Muscle of back (tissue), 11 donors: ENCODE results near the gene YIF1B. TPM values are rescaled to one million over a fixed set of nuclear protein-coding genes. Genes with fewer than 3 reads are reported as not detected.

ENCODE experiments used
- DNase-seq, 3 donors: peaks; one replicate each; pipeline versions ENCODE4 v3.0.0 to v3.0.0-alpha.2; 2013
- polyA plus RNA-seq, 10 donors: library from polyadenylated mRNA; unstranded; fragments of 120-200 nt; gene quantifications; one replicate each; pipeline ENCODE4 v1.2.1, GENCODE V29; 2013; ENCODE audit not compliant: insufficient read length in 10 of 10

YIF1B gene
- polyA plus RNA-seq, 10 donors = 20.4 to 33.6 (median 24.6) TPM

DNA sequence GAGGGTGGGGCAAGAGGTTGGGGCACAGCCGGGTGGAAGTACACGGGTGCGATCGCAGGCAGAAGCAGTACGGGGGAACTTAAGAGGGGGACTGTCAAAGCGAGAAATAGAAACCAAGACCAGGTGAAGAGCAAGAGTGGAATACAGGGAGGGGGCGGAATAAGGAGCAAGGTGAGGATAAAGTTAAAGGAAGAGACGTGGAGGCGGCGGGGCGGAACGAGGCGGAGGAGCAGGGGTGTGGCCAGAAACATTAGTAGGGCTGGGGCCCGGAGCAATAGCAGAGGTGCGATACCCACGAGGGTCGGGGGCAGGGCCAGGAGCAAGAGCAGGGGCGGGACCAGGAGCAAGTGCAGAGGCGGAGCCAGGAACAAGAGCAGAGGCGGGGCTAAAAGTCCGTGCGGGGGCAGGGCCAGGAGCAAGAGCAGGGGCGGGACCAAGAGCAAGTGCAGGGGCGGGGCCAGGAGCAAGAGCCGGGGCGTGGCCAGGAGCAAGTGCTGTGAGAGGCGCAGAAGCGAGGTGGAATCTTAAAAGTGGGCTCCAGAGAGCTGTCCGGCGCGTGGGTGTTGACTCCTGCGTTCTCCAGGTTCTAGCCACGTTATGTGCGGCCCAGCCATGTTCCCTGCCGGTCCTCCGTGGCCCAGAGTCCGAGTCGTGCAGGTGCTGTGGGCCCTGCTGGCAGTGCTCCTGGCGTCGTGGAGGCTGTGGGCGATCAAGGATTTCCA, 21.1 kb upstream of the YIF1B start:
- peak; percentile 78 to 91 (median 88) for DNase-seq

- DNase-seq = peak; percentile 93 to 98 (median 94)
Observed at GRCh38 chr19:38335949-38336637, 20.3 kb upstream of the YIF1B start.

GRCh38 chr19:38333245-38333644, 17.5 kb upstream of the YIF1B start:
- DNase-seq = no peak

- no peak for DNase-seq
Observed at GRCh38 chr19:38331728-38332127, 16.0 kb upstream of the YIF1B start.

DNA sequence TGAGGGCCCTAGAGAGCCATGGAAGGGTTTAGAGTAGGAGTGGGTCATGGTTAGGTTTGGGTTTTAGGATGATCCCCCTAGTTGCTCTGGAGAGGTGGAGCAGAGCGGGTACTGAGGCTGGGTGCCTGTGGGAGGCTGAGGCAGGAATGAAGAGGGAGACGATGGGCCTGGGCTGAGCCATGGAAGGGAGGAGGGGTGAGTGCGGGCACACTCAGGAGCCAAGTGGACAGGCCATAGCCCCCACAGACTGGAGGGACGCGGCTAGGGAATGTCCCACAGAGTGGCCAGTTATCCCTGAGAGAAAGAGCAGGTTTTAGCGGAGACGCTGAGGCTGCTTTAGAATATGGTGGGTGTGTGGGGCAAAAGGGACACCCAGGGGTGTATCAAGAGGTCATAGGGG, 13.9 kb upstream of the YIF1B start:
- DNase-seq = no peak

- DNase-seq = no peak
Observed at GRCh38 chr19:38326591-38326990, 10.8 kb upstream of the YIF1B start.

- DNase-seq = no peak
Observed at GRCh38 chr19:38324431-38324830, 8.7 kb upstream of the YIF1B start.

GRCh38 chr19:38323291-38323690, 7.5 kb upstream of the YIF1B start:
- no peak for DNase-seq

DNA sequence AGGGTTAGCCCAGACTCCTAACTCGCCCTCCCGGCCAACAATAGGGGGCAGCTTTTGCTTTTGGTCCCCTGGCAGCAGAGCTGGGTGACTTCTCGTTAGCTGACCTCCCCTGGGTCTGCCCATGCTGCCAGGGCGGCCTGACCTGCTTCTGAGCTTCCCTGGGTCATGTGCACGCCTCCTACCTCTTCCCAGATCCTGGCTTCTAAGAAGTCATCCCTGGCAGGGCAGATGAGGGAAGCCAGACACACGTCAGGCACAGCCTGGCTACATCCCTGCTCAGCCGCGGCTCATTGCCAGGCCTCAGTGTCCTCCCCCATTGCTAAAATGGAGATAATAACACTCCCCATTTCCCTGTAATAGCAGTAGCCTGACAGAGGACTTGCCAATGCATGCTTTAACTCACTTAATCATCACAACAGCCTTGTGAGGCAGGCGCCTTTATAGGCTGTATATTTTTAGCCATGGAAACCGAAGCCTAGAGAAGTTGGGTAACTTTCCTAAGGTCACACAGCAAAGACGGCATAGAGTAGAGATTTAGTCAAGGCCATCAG, 6.0 kb upstream of the YIF1B start:
- no peak for DNase-seq

- DNase-seq = no peak
Observed at GRCh38 chr19:38320969-38321339, 5.2 kb upstream of the YIF1B start.

GRCh38 chr19:38319421-38320258, 3.9 kb upstream of the YIF1B start, which contains the start of gene KCNK6:
KCNK6 (plus strand) TSS chr19:38319845; CDS start chr19:38319951, 106 bp downstream.
- peak in 1 of 3 donors; percentile 86 for DNase-seq

DNA sequence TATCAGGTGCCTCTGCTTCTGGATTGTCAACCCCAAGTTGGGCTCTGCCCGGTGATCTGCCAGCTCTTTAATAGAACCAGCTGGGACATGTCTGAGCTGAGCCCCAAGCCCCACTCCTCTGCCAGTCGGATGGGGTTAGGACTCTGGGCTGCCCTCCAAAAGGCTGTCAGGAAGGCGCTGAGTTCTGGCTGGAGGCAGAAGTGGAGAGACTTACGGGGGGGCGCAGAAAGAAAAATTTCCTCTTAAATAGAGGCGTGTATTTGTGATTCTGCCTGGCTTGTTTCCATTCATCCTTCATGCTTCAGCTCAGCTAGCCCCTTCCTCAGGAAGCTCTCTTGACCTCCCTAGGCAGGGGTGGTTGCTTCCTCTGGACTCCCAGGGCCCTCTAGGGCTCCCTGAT, 2.9 kb upstream of the YIF1B start:
- no peak for DNase-seq

DNA sequence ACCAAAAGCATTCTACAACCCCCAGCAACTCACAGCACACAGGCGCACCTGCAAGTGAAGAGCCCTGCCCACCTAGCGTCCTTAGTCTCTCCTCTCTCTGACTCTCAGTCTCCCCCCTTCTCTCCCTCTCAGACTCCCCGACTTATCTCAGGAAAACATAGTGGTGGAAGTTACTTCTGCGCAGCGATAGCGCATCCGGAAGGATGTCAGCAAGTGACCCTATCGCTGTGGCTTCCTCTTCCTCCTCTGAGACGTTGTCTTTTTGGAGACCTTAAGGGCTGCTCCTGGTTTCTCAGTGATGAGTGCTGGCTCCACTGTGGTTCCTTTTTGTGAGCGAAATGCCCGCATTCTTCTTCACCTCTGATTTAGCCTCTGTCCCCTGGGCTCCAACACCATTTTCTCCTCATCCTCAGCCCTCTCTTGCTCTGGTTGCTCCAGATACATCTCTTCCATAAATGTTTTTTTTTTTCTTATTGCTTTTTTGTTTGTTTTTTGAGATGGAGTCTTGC, 1.4 kb upstream of the YIF1B start:
- no peak for DNase-seq

- DNase-seq = no peak
Observed at GRCh38 chr19:38316477-38317067, 825 bp upstream of the YIF1B start.

DNA sequence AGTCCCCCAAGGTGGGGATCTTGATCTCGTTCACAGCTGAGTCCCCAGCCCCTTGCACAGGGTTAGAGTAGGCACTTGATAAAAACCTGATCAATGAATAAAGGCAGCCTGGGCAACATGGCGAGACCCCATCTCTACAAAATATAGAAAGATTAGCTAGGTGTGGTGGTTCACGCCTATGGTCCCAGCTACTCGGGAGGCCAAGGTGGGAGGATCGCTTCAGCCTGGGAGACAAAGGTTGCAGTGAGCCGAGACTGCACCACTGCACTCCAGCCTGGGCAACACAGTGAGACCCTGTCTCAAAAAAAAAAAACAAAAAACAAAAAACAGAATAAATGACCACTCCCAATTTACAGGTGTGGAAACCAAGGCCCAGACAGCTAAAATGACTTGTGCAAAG, 4.8 kb downstream of the YIF1B start:
- no peak for DNase-seq

DNA sequence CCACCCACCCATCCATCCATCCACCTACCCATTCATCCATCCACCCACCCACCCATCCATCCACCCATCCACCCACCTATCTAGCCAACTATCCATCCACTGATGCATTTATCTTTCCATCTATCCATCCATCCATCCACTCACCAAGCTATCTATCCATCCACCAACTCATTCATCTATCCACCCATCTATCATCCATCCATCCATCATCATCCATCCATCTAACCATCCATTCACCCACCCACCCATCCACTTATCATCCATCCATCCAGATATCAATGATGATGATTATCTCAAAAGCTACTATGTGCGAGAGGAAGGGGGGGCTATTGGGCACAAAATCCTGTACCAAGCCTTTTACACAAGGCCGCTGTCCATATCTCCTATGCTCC, 5.5 kb downstream of the YIF1B start:
- DNase-seq = no peak

GRCh38 chr19:38309615-38310278, 6.0 kb downstream of the YIF1B start:
- no peak for DNase-seq

- DNase-seq = no peak
Observed at GRCh38 chr19:38308926-38309614, 6.7 kb downstream of the YIF1B start.

- no peak for DNase-seq
Observed at GRCh38 chr19:38308006-38308766, 7.6 kb downstream of the YIF1B start.

DNA sequence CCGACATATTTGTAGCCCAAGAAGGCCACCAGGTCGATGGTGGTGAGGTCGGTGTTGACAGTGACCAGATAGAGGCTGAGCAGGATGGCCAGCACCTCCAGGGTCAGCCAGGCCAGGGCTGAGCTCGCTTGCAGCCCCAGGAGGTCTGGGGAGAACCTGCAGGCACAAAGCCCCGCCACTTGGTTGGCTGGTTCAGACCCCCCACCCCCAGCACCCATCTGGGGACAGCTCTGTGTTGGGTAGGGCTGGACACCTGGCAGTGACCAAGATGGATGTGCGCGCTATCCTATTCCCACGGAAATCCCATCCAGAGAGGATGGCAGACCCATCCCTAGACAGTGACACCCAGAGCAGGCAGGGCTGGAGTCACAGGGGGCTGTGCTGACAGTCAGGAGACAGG, 8.2 kb downstream of the YIF1B start:
- DNase-seq = no peak
